ENCODE measurements around the gene RPS28.
A peak's percentile ranks its signal among the peaks of the same experiment; 100 is the strongest.
"Not testable (repeated sequence)": the region's sequence is repeated elsewhere in the genome, so short reads cannot be mapped to it uniquely, and the experiment has no call there.

Gene RPS28

GRCh38 chr19:8321067-8321985, at the start of gene RPS28, which contains the start of gene NDUFA7:
Gene RPS28 (plus strand): TSS chr19:8321496. CDS start chr19:8321531, 35 bp downstream.
Gene NDUFA7 (minus strand): TSS chr19:8321375. CDS start chr19:8321358, 17 bp downstream.
- DNase-seq = peak; percentile 95 to 96

GRCh38 chr19:8276508-8276907, 44.8 kb upstream of the RPS28 start:
- not testable (repeated sequence) for DNase-seq

- DNase-seq = not testable (repeated sequence)
Measured at GRCh38 chr19:8291337-8291736, 30.0 kb upstream of the RPS28 start.

- no peak for DNase-seq
Measured at GRCh38 chr19:8302357-8302691, 19.0 kb upstream of the RPS28 start.

GRCh38 chr19:8302734-8303133, 18.6 kb upstream of the RPS28 start:
- no peak for DNase-seq

- no peak for DNase-seq
Measured at GRCh38 chr19:8304841-8305621, 16.3 kb upstream of the RPS28 start.

GRCh38 chr19:8305798-8306197, 15.5 kb upstream of the RPS28 start:
- DNase-seq = no peak

GRCh38 chr19:8306235-8307054, 14.9 kb upstream of the RPS28 start:
- no peak for DNase-seq

- no peak for DNase-seq
Measured at GRCh38 chr19:8307400-8307964, 13.8 kb upstream of the RPS28 start.

- DNase-seq = peak; percentile 84 to 87
Measured at GRCh38 chr19:8307965-8308866, 13.1 kb upstream of the RPS28 start, which contains the start of gene CD320. Gene CD320 (minus strand): TSS chr19:8308358. CDS start chr19:8308290, 68 bp downstream.

- no peak for DNase-seq
Measured at GRCh38 chr19:8308891-8309291, 12.4 kb upstream of the RPS28 start.

GRCh38 chr19:8310342-8311055, 10.8 kb upstream of the RPS28 start:
- no peak for DNase-seq

- no peak for DNase-seq
Measured at GRCh38 chr19:8311461-8312260, 9.6 kb upstream of the RPS28 start.

- not testable (repeated sequence) for DNase-seq
Measured at GRCh38 chr19:8314981-8315640, 6.2 kb upstream of the RPS28 start.

- no peak for DNase-seq
Measured at GRCh38 chr19:8316351-8317125, 4.8 kb upstream of the RPS28 start.

- DNase-seq = not testable (repeated sequence)
Measured at GRCh38 chr19:8318835-8319234, 2.5 kb upstream of the RPS28 start.

- no peak for DNase-seq
Measured at GRCh38 chr19:8319807-8320520, 1.3 kb upstream of the RPS28 start.

Data from stimulated activated CD4-positive, alpha-beta T cell treated with anti-CD3 and anti-CD28 coated beads, Interleukin-4, amount 100 ng/mL, for 4 hours (primary cell).